ENCODE measurements around the gene KCTD1.

Gene KCTD1

DNA sequence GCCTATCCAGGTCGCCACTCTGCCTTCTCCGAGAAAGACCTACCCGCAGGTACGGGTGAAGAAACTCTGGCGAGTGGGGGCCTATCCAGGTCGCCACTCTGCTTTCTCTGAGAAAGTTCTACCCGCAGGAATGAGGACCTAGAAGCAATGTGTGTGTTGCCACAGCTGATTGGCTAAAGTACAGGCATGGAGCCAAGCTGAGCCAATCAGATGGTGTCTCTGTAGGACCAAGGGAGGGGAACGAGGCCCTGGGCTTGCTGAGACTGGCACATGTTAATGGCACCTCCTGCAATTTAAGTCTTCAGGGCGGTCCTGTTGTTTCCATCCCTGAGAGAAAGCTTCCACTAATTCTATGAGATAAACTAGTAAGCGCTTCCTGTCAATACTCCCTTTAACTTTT is 82.3 kb downstream of the KCTD1 start:
- no peak overlapping the region for H3K4me3 ChIP-seq (replicated peaks; ENCODE audit: low read depth, low read length)
- TF ChIP-seq, protein P1, sequence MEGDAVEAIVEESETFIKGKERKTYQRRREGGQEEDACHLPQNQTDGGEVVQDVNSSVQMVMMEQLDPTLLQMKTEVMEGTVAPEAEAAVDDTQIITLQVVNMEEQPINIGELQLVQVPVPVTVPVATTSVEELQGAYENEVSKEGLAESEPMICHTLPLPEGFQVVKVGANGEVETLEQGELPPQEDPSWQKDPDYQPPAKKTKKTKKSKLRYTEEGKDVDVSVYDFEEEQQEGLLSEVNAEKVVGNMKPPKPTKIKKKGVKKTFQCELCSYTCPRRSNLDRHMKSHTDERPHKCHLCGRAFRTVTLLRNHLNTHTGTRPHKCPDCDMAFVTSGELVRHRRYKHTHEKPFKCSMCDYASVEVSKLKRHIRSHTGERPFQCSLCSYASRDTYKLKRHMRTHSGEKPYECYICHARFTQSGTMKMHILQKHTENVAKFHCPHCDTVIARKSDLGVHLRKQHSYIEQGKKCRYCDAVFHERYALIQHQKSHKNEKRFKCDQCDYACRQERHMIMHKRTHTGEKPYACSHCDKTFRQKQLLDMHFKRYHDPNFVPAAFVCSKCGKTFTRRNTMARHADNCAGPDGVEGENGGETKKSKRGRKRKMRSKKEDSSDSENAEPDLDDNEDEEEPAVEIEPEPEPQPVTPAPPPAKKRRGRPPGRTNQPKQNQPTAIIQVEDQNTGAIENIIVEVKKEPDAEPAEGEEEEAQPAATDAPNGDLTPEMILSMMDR (IDR thresholded peaks at IDR 0.05; ENCODE audit: insufficient read depth, low read length, poor library complexity, severe bottlenecking): no peak
- H3K27me3 ChIP-seq (replicated peaks; ENCODE audit: control insufficient read depth, insufficient read depth, low read length): no peaks in the 10 kb centered on the region
- H3K36me3 ChIP-seq (ENCODE audit: control insufficient read depth, insufficient read depth, low read length): no peaks in the 10 kb centered on the region; the same call in 1 of the 2 replicates
- DNase-seq (ENCODE audit: extremely low read depth, insufficient read length): no peak

DNA sequence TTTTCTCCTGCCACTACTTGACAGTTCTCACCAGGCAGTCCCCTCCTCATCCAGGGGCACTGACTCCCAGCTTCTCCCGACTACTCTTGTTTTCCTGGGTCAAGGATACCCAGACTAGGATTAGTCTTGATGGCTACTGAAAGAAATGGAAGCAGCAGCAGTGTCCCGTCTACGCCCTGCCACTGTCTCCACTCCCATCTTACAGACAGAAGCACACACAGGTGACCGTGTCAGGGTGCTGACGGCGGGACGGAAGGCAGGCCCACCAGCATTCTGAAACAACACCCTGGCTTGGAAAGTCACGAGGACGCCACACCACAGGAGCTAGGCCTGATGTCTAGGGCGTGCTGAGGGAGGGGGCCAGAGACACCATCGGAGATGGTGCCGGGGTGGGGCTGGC is 82.9 kb downstream of the KCTD1 start:
- H3K36me3 ChIP-seq (ENCODE audit: control insufficient read depth, insufficient read depth, low read length): no peaks in the 10 kb centered on the region; the same call in 1 of the 2 replicates
- no peak for DNase-seq (ENCODE audit: extremely low read depth, insufficient read length)
- H3K4me3 ChIP-seq (replicated peaks; ENCODE audit: low read depth, low read length): no peak overlapping the region
- no peaks in the 10 kb centered on the region for H3K27me3 ChIP-seq (replicated peaks; ENCODE audit: control insufficient read depth, insufficient read depth, low read length)
- TF ChIP-seq, protein P1 (IDR thresholded peaks at IDR 0.05; ENCODE audit: insufficient read depth, low read length, poor library complexity, severe bottlenecking): no peak

DNA sequence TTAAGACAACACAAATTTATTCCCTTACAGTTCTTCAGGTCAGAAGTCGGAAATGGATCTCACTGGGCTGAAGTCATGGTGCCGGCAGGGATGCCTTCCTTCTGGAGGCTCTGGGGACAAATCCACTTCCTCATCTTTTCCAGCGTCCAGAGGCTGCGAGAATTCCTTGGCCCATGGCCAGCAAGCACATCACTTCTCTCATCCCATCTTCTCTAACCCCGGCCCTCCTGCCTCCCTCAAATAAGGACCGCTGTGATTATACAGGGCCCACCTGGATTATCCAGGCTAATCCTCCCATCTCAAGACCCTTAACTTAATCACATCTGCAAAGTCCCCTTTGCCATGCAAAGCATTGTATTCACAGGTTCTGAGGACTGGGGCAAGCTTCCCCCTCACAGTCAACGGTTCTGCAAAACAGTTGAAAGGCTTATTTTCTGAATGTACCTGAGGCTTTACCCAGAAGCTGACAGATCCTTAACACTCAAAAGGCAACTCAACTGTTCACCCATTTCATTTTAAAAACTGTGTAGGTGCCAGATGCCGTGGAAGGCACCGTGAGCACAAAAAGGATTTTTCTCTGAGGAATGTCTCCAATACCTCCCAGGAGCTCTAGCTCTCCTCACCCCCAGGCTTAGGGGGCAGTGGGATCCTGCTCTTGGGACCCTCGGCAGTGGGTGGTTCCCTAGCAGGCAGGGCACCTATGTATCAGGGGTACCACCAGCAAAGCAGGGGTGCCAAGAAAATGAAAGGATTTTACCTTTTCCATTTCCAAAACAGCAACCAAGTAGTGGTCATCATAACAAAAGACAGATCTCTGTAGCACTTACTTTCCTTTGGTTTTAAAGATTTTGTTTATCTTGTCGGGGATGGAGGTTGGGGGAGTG is 84.0 kb downstream of the KCTD1 start:
- no peaks in the 10 kb centered on the region; the same call in 1 of the 2 replicates for H3K36me3 ChIP-seq (ENCODE audit: control insufficient read depth, insufficient read depth, low read length)
- TF ChIP-seq, protein P1 (IDR thresholded peaks at IDR 0.05; ENCODE audit: insufficient read depth, low read length, poor library complexity, severe bottlenecking): no peak
- H3K4me3 ChIP-seq (replicated peaks; ENCODE audit: low read depth, low read length): no peak overlapping the region
- no peaks in the 10 kb centered on the region for H3K27me3 ChIP-seq (replicated peaks; ENCODE audit: control insufficient read depth, insufficient read depth, low read length)
- no peak for DNase-seq (ENCODE audit: extremely low read depth, insufficient read length)

DNA sequence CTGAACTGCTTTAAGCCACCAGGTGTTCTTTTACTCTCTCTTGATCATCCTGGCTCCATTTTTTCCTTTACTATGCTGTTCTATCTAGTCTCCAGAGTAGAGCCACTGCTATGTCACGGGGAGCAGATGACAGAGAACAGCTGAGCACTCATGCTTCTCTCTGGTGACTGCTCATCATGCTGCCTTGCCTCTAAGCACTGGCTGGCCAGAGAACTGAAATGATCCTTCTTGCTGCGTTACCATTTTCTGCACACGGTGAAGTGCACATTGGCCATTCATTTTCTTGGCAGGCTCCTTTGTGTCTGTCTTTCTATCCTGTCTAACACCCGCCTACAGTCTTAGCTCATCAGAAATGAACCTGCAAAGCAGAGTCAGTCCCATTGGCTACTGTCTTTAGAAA is 86.0 kb downstream of the KCTD1 start:
- TF ChIP-seq, protein P1 (IDR thresholded peaks at IDR 0.05; ENCODE audit: insufficient read depth, low read length, poor library complexity, severe bottlenecking): no peak
- H3K36me3 ChIP-seq (ENCODE audit: control insufficient read depth, insufficient read depth, low read length): no peaks in the 10 kb centered on the region; the same call in 1 of the 2 replicates
- H3K27me3 ChIP-seq (replicated peaks; ENCODE audit: control insufficient read depth, insufficient read depth, low read length): no peaks in the 10 kb centered on the region
- H3K4me3 ChIP-seq (replicated peaks; ENCODE audit: low read depth, low read length): no peak overlapping the region
- DNase-seq (ENCODE audit: extremely low read depth, insufficient read length): no peak

DNA sequence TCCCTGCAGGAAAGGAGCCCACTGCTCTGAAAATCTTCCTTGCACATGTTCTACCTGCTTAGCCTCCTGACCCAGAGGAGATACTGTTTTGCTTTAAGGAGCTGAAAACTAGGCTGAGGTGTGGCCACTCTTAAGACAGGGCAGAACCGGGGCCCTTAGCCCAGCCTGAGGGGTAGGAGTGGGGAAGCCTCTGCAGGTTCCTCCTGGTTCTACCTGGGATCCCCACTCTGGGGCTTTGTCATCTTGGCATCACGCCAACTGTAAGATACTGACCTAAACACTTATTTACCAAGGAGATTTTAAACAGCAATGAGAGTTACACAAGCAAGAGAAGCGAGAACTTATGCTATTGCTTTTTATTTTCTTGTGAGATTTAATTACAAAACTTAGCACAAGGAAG is 86.9 kb downstream of the KCTD1 start:
- TF ChIP-seq, protein P1 (IDR thresholded peaks at IDR 0.05; ENCODE audit: insufficient read depth, low read length, poor library complexity, severe bottlenecking): no peak
- H3K27me3 ChIP-seq (replicated peaks; ENCODE audit: control insufficient read depth, insufficient read depth, low read length): no peaks in the 10 kb centered on the region
- H3K36me3 ChIP-seq (ENCODE audit: control insufficient read depth, insufficient read depth, low read length): no peaks in the 10 kb centered on the region; the same call in 1 of the 2 replicates
- DNase-seq (ENCODE audit: extremely low read depth, insufficient read length): no peak
- no peak overlapping the region for H3K4me3 ChIP-seq (replicated peaks; ENCODE audit: low read depth, low read length)
